ENCODE measurements around the gene SEC61B. TPM values are rescaled to one million over a fixed set of nuclear protein-coding genes. Genes with fewer than 3 reads are reported as not detected.
A peak's percentile ranks its signal among the peaks of the same experiment; 100 is the strongest.

Gene SEC61B
- 10 to 100 TPM; 64.6 to 74.4 TPM for total RNA-seq

GRCh38 chr9:99221621-99222415, at the start of gene SEC61B, which contains the start of gene ALG2:
TSS of gene SEC61B (plus strand) at chr9:99222282. CDS start at chr9:99222364, 82 bp downstream.
TSS of gene ALG2 (minus strand) at chr9:99221942. CDS start at chr9:99221894, 48 bp downstream.
- DNase-seq (ENCODE audit: low spot score): peak; percentile 81
- H3K4me1 ChIP-seq (ENCODE audit: control insufficient read depth in 1 of 2, low read depth in 2 of 2): peaks cover 31 to 54% of the 10 kb centered on the region in 2 donors

GRCh38 chr9:99173570-99174504, 48.2 kb upstream of the SEC61B start:
- Histone ChIP-seq H3K9me3 (no peaks in the 10 kb centered on the region), H3K27me3 (replicated peaks; ENCODE audit: insufficient read depth) (no peaks in the 10 kb centered on the region), H3K36me3 (no peaks in the 10 kb centered on the region), H3K4me1 (ENCODE audit: control insufficient read depth in 1 of 2, low read depth in 2 of 2) (no peaks in the 10 kb centered on the region), H3K4me3 (no peak overlapping the region), H3K27ac (no peak overlapping the region)
- ATAC-seq (ENCODE audit: insufficient number of reproducible peaks, low FRiP score, low read depth) (no peak), DNase-seq (ENCODE audit: low spot score) (no peak)
- TF ChIP-seq CTCF (IDR thresholded peaks at IDR 0.05): no peak

More at GRCh38 chr9:99221621-99222415, at the start of gene SEC61B, which contains the start of gene ALG2:
- no peak for TF ChIP-seq CTCF (IDR thresholded peaks at IDR 0.05)
- Histone ChIP-seq H3K9me3 (no peaks in the 10 kb centered on the region), H3K4me3 (peak within 1 kb of the TSS; percentile 99), H3K36me3 (no peaks in the 10 kb centered on the region), H3K27ac (peak within 1 kb of the TSS; percentile 78 to 95), H3K27me3 (replicated peaks; ENCODE audit: insufficient read depth) (no peaks in the 10 kb centered on the region)
- ATAC-seq (ENCODE audit: insufficient number of reproducible peaks, low FRiP score, low read depth): peak; percentile 97

- Histone ChIP-seq H3K27ac (no peak overlapping the region), H3K4me1 (ENCODE audit: control insufficient read depth in 1 of 2, low read depth in 2 of 2) (no peaks in the 10 kb centered on the region), H3K4me3 (no peak overlapping the region), H3K36me3 (no peaks in the 10 kb centered on the region), H3K27me3 (replicated peaks; ENCODE audit: insufficient read depth) (no peaks in the 10 kb centered on the region), H3K9me3 (no peaks in the 10 kb centered on the region)
- ATAC-seq (ENCODE audit: insufficient number of reproducible peaks, low FRiP score, low read depth): no peak
- DNase-seq (ENCODE audit: low spot score): no peak
- no peak for TF ChIP-seq CTCF (IDR thresholded peaks at IDR 0.05)
These were observed 45.5 kb upstream of the SEC61B start for GRCh38 chr9:99176527-99177013.

- Histone ChIP-seq H3K36me3 (no peaks in the 10 kb centered on the region), H3K27ac (no peak overlapping the region), H3K4me1 (ENCODE audit: control insufficient read depth in 1 of 2, low read depth in 2 of 2) (no peaks in the 10 kb centered on the region), H3K4me3 (no peak overlapping the region), H3K27me3 (replicated peaks; ENCODE audit: insufficient read depth) (no peaks in the 10 kb centered on the region), H3K9me3 (no peaks in the 10 kb centered on the region)
- no peak for TF ChIP-seq CTCF (IDR thresholded peaks at IDR 0.05)
- ATAC-seq (ENCODE audit: insufficient number of reproducible peaks, low FRiP score, low read depth) (no peak), DNase-seq (ENCODE audit: low spot score) (no peak)
These were observed 44.3 kb upstream of the SEC61B start for GRCh38 chr9:99177576-99178366.
